SK-N-SH (cell line): ENCODE results near the gene DCLK1.

Experiments
- EP300 ChIP-seq, 2 experiments: IDR thresholded peaks; 2 replicates each; pipeline versions ENCODE4 v1.4.0 to v1.6.1; 2012; ENCODE audit warnings: borderline replicate concordance in 1 of 2, low read depth in 1 of 2, low read length in 1 of 2
- TF ChIP-seq, protein P1 (sequence below): IDR thresholded peaks from 2 replicates; pipeline ENCODE4 v1.4.0; 2012; ENCODE audit warnings: low read depth

GRCh38 chr13:36072152-36072935 is 58.8 kb downstream of the DCLK1 start:
- TF ChIP-seq, protein P1, sequence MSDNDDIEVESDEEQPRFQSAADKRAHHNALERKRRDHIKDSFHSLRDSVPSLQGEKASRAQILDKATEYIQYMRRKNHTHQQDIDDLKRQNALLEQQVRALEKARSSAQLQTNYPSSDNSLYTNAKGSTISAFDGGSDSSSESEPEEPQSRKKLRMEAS: no peak
- TF ChIP-seq EP300 (IDR thresholded peaks at IDR 0.05; ENCODE audit: borderline replicate concordance in 1 of 2, low read depth in 1 of 2, low read length in 1 of 2): no peak
